ENCODE data around the gene NFKBIL1. TPM values are rescaled to one million over a fixed set of nuclear protein-coding genes. Genes with fewer than 3 reads are reported as not detected.

The NFKBIL1 gene
- total and polyA plus RNA-seq, 9 of the 15 experiments (the other 6 are each of a cell fraction or from before 2014, with no cell fraction given), result 0.49 to 33.1 (median 7.6) TPM

DNA sequence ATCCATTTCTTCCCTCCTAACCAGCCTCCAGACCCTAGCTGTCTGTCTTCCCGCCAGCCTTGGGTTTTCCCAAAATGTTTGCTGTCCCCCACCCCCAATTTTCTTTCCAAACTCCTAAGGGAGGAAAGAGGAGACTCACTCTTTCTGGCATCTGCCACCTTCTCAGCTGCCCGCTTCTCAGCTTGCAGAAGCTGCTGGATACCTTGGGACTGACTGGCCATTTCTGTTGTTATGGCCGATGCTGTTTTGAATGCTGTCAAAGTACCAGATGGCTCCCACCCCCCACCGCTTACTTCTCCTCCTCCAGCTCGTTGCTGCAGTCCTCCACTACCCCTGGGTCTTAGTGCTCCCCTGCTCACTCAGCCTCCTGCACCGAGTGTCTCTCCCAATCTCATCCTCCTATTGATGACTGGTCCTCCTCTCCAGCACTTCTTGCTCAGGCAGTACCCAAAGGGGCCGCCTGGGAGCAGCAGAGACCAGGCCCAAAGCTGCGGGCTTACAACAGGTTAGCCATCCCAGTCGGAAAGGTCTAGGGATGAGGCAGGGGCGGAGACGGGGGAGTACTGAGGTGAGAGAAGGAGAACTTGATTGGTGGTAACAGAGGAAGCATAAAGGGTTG, 960 bp upstream of the NFKBIL1 start, which contains the start of gene ATP6V1G2 (continued):
- peak; percentile 27; the same call in 1 of the 2 replicates for TF ChIP-seq MYNN (IDR thresholded peaks at IDR 0.05)
- TF ChIP-seq MYNN (CRISPR knock-in tag; IDR thresholded peaks at IDR 0.05), result no peak
- TF ChIP-seq KLF16 (IDR thresholded peaks at IDR 0.05), result 0 out of 2 replicates have a peak, but pooled peaks have one; percentile 57
- TF ChIP-seq, protein P1, sequence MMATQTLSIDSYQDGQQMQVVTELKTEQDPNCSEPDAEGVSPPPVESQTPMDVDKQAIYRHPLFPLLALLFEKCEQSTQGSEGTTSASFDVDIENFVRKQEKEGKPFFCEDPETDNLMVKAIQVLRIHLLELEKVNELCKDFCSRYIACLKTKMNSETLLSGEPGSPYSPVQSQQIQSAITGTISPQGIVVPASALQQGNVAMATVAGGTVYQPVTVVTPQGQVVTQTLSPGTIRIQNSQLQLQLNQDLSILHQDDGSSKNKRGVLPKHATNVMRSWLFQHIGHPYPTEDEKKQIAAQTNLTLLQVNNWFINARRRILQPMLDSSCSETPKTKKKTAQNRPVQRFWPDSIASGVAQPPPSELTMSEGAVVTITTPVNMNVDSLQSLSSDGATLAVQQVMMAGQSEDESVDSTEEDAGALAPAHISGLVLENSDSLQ (IDR thresholded peaks at IDR 0.05), result no peak
- no peak for TF ChIP-seq ZC3H4 (CRISPR knock-in tag; IDR thresholded peaks at IDR 0.05; ENCODE audit: borderline replicate concordance)
- peak; percentile 24 for TF ChIP-seq HNRNPLL (IDR thresholded peaks at IDR 0.05; ENCODE audit: low read depth, low read length, poor library complexity, severe bottlenecking)
- TF ChIP-seq SOX6 (IDR thresholded peaks at IDR 0.05), result peak; percentile 56; the same call in 1 of the 2 replicates
- TF ChIP-seq ZBTB7A (IDR thresholded peaks at IDR 0.05; ENCODE audit: borderline replicate concordance, control insufficient read depth, low read depth, low read length), result peak; percentile 29; the same call in 1 of the 2 replicates
- TF ChIP-seq, protein P2, sequence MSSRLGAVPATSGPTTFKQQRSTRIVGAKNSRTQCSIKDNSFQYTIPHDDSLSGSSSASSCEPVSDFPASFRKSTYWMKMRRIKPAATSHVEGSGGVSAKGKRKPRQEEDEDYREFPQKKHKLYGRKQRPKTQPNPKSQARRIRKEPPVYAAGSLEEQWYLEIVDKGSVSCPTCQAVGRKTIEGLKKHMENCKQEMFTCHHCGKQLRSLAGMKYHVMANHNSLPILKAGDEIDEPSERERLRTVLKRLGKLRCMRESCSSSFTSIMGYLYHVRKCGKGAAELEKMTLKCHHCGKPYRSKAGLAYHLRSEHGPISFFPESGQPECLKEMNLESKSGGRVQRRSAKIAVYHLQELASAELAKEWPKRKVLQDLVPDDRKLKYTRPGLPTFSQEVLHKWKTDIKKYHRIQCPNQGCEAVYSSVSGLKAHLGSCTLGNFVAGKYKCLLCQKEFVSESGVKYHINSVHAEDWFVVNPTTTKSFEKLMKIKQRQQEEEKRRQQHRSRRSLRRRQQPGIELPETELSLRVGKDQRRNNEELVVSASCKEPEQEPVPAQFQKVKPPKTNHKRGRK (tag; IDR thresholded peaks at IDR 0.05), result no peak
- TF ChIP-seq CBX1 (IDR thresholded peaks at IDR 0.05; ENCODE audit: low read depth), result no peak
- TF ChIP-seq EGR1 (conservative IDR thresholded peaks at IDR 0.05), result peak; percentile 83
- TF ChIP-seq, protein P3, sequence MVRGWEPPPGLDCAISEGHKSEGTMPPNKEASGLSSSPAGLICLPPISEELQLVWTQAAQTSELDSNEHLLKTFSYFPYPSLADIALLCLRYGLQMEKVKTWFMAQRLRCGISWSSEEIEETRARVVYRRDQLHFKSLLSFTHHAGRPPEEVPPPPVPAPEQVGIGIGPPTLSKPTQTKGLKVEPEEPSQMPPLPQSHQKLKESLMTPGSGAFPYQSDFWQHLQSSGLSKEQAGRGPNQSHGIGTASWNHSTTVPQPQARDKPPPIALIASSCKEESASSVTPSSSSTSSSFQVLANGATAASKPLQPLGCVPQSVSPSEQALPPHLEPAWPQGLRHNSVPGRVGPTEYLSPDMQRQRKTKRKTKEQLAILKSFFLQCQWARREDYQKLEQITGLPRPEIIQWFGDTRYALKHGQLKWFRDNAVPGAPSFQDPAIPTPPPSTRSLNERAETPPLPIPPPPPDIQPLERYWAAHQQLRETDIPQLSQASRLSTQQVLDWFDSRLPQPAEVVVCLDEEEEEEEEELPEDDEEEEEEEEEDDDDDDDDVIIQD (CRISPR knock-in tag; IDR thresholded peaks at IDR 0.05), result no peak
- TF ChIP-seq WHSC1 (IDR thresholded peaks at IDR 0.05; ENCODE audit: low read length), result no peak
- TF ChIP-seq PHB (CRISPR knock-in tag; IDR thresholded peaks at IDR 0.05), result no peak
- no peak for TF ChIP-seq YBX1 (IDR thresholded peaks at IDR 0.05)
- TF ChIP-seq NRF1 (conservative IDR thresholded peaks at IDR 0.05 in 1 of 2, IDR thresholded peaks at IDR 0.05 in 1 of 2), result peak; percentile 41 to 51; a peak in 3 of 4 replicates
- no peak for TF ChIP-seq SAFB2 (IDR thresholded peaks at IDR 0.05; ENCODE audit: borderline replicate concordance, low read depth, low read length, severe bottlenecking)
- TF ChIP-seq, protein P4, sequence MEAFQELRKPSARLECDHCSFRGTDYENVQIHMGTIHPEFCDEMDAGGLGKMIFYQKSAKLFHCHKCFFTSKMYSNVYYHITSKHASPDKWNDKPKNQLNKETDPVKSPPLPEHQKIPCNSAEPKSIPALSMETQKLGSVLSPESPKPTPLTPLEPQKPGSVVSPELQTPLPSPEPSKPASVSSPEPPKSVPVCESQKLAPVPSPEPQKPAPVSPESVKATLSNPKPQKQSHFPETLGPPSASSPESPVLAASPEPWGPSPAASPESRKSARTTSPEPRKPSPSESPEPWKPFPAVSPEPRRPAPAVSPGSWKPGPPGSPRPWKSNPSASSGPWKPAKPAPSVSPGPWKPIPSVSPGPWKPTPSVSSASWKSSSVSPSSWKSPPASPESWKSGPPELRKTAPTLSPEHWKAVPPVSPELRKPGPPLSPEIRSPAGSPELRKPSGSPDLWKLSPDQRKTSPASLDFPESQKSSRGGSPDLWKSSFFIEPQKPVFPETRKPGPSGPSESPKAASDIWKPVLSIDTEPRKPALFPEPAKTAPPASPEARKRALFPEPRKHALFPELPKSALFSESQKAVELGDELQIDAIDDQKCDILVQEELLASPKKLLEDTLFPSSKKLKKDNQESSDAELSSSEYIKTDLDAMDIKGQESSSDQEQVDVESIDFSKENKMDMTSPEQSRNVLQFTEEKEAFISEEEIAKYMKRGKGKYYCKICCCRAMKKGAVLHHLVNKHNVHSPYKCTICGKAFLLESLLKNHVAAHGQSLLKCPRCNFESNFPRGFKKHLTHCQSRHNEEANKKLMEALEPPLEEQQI (IDR thresholded peaks at IDR 0.05), result no peak
- TF ChIP-seq ZNF263 (CRISPR knock-in tag; IDR thresholded peaks at IDR 0.05; ENCODE audit: borderline replicate concordance), result peak; percentile 96
- TF ChIP-seq BMI1 (IDR thresholded peaks at IDR 0.05; ENCODE audit: low read length), result no peak
- TF ChIP-seq FOXA3 (CRISPR knock-in tag; conservative IDR thresholded peaks at IDR 0.05 in 1 of 2, IDR thresholded peaks at IDR 0.05 in 1 of 2), result 0 out of 4 replicates have a peak, but pooled peaks of 1 of the 2 experiments have one; percentile 20
- no peak for TF ChIP-seq PPARD (CRISPR knock-in tag; IDR thresholded peaks at IDR 0.05)
